ENCODE measurements around the gene LRRC4. TPM values are rescaled to one million over a fixed set of nuclear protein-coding genes. Genes with fewer than 3 reads are reported as not detected.

The LRRC4 gene
- total and polyA plus RNA-seq, 11 donors = 0.89 to 6.8 (median 3.9) TPM

DNA sequence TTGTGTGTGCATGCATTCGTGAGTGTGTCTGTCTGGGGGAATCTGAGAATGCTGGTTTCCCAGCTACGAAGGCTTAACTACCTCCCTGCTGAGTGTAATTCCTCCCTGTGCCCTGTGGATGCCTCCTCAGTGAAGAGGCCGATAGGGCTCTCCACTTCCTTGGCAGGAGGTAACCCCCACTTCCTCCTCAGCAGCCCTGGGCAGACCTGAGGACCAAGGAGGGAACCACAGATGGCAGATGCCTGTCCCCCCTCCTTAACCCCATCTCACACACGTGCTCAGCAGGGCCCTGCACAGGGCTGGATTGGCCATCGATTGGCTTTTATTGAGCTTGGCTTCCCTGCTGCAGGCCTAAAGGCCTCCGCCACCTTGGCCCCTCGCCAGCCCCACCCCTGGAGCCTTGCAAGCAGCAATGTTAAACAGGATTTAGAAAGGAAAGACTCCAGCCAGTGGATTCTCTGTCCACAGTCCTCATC lies 45.6 kb upstream of the LRRC4 start:
- ATAC-seq = peak in 1 of 4 donors; percentile 33
- intact Hi-C loops (cut with DNase I) = no loop called here
- H3K4me3 ChIP-seq = no peak overlapping the region

DNA sequence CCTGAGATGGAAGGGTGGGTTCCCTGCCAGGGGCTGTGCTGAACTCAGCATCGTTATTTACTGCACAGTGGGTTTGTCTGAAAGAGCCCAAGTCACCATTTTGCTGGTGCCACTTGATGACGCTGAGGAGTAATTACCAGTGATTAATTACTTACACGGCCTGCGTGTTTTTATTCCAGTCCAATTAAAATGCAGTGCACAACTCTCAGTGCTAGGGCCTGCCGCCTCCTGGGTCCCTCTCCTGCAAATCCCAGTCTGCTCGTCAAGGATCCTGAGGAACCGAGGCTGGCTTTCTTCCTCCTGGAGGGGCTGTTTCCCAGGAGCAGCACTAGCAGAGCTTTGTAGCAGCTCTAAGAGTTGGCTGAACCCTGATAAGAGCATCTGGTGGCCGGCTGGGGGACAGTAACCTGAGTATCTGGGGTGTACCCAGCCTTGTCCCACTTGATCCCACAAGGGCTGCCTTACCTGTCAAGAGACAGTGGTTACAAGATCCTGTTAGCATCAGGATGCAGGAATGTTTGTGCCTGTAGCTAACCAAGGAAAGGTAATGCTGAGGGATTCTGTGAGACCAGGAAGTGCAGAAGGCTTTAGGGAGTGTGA lies 45.1 kb upstream of the LRRC4 start:
- peaks cover 0 to 45% (median 9%) of the 10 kb centered on the region in 9 donors for H3K36me3 ChIP-seq
- intact Hi-C loops (cut with DNase I) = no loop called here
- H3K27me3 ChIP-seq = no peaks in the 10 kb centered on the region
- ATAC-seq = no peak
- H3K27ac ChIP-seq = no peak overlapping the region
- WGBS, 4 donors = 77 to 89% (median 83%) methylated on average over 8 of the region's 8 CpGs
- no peak overlapping the region for H3K4me3 ChIP-seq
- DNase-seq = peak in 1 of 5 donors; percentile 10
- no peaks in the 10 kb centered on the region for H3K9me3 ChIP-seq
- peaks cover 0 to 33% (median 15%) of the 10 kb centered on the region in 12 donors for H3K4me1 ChIP-seq
- TF ChIP-seq, protein P1, sequence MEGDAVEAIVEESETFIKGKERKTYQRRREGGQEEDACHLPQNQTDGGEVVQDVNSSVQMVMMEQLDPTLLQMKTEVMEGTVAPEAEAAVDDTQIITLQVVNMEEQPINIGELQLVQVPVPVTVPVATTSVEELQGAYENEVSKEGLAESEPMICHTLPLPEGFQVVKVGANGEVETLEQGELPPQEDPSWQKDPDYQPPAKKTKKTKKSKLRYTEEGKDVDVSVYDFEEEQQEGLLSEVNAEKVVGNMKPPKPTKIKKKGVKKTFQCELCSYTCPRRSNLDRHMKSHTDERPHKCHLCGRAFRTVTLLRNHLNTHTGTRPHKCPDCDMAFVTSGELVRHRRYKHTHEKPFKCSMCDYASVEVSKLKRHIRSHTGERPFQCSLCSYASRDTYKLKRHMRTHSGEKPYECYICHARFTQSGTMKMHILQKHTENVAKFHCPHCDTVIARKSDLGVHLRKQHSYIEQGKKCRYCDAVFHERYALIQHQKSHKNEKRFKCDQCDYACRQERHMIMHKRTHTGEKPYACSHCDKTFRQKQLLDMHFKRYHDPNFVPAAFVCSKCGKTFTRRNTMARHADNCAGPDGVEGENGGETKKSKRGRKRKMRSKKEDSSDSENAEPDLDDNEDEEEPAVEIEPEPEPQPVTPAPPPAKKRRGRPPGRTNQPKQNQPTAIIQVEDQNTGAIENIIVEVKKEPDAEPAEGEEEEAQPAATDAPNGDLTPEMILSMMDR (IDR thresholded peaks at IDR 0.05) = no peak
- no peak for TF ChIP-seq POLR2A (IDR thresholded peaks at IDR 0.05)

More for the DNA sequence above, 45.6 kb upstream of the LRRC4 start:
- H3K4me1 ChIP-seq = peaks cover 0 to 36% (median 17%) of the 10 kb centered on the region in 12 donors
- no peaks in the 10 kb centered on the region for H3K27me3 ChIP-seq
- peaks cover 0 to 51% (median 14%) of the 10 kb centered on the region in 9 donors for H3K36me3 ChIP-seq
- 56 to 77% (median 60%) methylated on average over 4 to 7 of the region's 7 CpGs for WGBS, 4 donors
- no peak for TF ChIP-seq POLR2A (IDR thresholded peaks at IDR 0.05)
- TF ChIP-seq, protein P1 (IDR thresholded peaks at IDR 0.05) = no peak
- H3K27ac ChIP-seq = no peak overlapping the region
- H3K9me3 ChIP-seq = no peaks in the 10 kb centered on the region
- peak; percentile 36 to 76 (median 45) for DNase-seq

DNA sequence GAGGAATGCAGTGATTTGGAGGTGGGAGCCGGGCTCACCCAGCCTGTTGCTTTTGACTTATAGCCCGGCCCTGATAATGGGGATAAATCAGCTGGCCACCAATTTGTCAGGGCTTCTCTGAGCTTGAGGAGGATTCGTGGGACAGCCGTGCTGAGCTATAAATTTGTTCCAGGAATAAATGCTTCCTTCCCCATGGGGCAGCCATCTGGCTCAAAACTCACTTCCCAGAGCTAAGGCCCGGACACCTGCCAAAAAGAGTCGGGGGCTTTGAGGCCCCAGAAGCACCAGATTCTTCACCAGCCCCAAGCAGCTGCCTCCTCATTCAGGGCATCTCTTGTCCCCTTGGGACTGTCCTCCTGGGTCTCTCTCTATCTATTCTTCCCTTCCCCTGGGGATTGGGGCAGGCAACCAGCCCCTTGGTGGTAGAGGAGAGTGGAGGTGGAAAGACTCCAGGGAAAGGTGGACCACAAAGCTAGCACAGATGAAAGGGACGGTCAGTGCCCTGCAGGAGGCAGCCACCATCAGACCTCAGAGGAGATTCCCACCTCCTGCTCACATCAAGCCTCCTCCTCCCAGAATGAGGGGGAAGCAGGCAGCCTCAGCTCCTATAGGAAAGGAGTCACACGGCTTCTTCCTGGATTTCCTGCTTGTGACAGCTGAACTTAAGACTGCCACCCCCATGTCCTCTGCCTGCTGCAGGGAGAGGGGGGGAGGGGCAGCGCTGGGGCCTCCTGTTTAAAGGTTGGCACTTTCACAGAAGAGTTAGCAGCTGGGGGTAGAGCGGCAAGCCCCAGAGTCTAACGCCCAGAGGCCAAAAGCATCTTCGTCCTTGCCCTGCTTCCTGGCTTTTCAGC lies 44.2 kb upstream of the LRRC4 start:
- H3K36me3 ChIP-seq = peaks cover 0 to 42% (median 6%) of the 10 kb centered on the region in 9 donors
- WGBS, 4 donors = 43 to 71% (median 57%) methylated on average over 8 to 12 of the region's 12 CpGs
- H3K27me3 ChIP-seq = no peaks in the 10 kb centered on the region
- intact Hi-C loops (cut with DNase I) = no loop called here
- no peak overlapping the region for H3K4me3 ChIP-seq
- DNase-seq (peak in 1 of 5 donors; percentile 39), ATAC-seq (peak in 2 of 4 donors; percentile 22 to 76)
- no peak for TF ChIP-seq POLR2A (IDR thresholded peaks at IDR 0.05)
- TF ChIP-seq, protein P1 (IDR thresholded peaks at IDR 0.05) = no peak
- no peaks in the 10 kb centered on the region for H3K9me3 ChIP-seq
- H3K27ac ChIP-seq = no peak overlapping the region
- peaks cover 0 to 33% (median 15%) of the 10 kb centered on the region in 12 donors for H3K4me1 ChIP-seq

DNA sequence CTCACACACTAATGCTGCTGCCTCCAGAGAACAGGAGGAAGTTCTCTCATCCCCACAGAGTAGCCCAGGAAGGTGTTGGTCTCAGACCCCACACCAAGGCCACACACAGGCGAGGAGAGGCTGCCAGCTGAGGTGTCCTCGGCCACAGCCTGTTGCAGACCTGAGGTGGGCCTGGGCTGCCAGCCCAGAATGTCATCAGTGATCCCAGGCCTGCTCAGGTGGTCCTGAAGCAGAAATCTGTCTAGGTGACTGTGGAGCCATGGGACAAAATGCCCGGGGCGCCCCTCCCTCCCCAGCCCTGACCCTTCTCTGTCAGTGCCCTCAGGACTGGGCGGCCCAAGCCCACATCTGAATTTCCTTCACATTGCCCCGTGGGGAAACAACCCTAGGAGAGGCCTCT lies 43.5 kb upstream of the LRRC4 start:
- Histone ChIP-seq H3K9me3 (no peaks in the 10 kb centered on the region), H3K27ac (no peak overlapping the region), H3K4me3 (no peak overlapping the region), H3K4me1 (peaks cover 0 to 33% (median 15%) of the 10 kb centered on the region in 12 donors), H3K27me3 (no peaks in the 10 kb centered on the region), H3K36me3 (peaks cover 0 to 34% (median 6%) of the 10 kb centered on the region in 9 donors)
- WGBS, 4 donors = 88 to 100% (median 92%) methylated on average over 1 to 6 of the region's 6 CpGs
- TF ChIP-seq POLR2A (IDR thresholded peaks at IDR 0.05) = no peak
- TF ChIP-seq, protein P1 (IDR thresholded peaks at IDR 0.05) = no peak
- ATAC-seq (no peak), DNase-seq (peak in 1 of 5 donors; percentile 51)
- intact Hi-C loops (cut with DNase I) = no loop called here
